ENCODE measurements around the gene SMG6.
A peak's percentile ranks its signal among the peaks of the same experiment; 100 is the strongest.
"Not testable (repeated sequence)": the region's sequence is repeated elsewhere in the genome, so short reads cannot be mapped to it uniquely, and the experiment has no call there.

Gene SMG6

GRCh38 chr17:2321399-2321798 lies 17.8 kb upstream of the SMG6 start:
- no peak for TF ChIP-seq CTCF (conservative IDR thresholded peaks at IDR 0.05)
- H3K27ac ChIP-seq: no peak overlapping the region

GRCh38 chr17:2319051-2319450 lies 15.5 kb upstream of the SMG6 start:
- H3K27ac ChIP-seq: no peak overlapping the region
- TF ChIP-seq CTCF (conservative IDR thresholded peaks at IDR 0.05): no peak

- no peak overlapping the region for H3K27ac ChIP-seq
- TF ChIP-seq CTCF (conservative IDR thresholded peaks at IDR 0.05): no peak
Measured at GRCh38 chr17:2317796-2318195, 14.2 kb upstream of the SMG6 start.

GRCh38 chr17:2316916-2317205 lies 13.3 kb upstream of the SMG6 start:
- not testable (repeated sequence) for H3K27ac ChIP-seq

GRCh38 chr17:2312736-2313135 lies 9.2 kb upstream of the SMG6 start:
- TF ChIP-seq CTCF (conservative IDR thresholded peaks at IDR 0.05): no peak
- H3K27ac ChIP-seq: no peak overlapping the region

- TF ChIP-seq CTCF (conservative IDR thresholded peaks at IDR 0.05): no peak
- no peak overlapping the region for H3K27ac ChIP-seq
Measured at GRCh38 chr17:2309338-2310154, 6.0 kb upstream of the SMG6 start.

GRCh38 chr17:2304931-2305330 lies 1.3 kb upstream of the SMG6 start:
- no peak for TF ChIP-seq CTCF (conservative IDR thresholded peaks at IDR 0.05)
- no peak overlapping the region for H3K27ac ChIP-seq

- H3K27ac ChIP-seq: peak overlapping the region; percentile 90
- no peak for TF ChIP-seq CTCF (conservative IDR thresholded peaks at IDR 0.05)
Measured at GRCh38 chr17:2302778-2303203, 794 bp downstream of the SMG6 start.
